HepG2 (cell line): ENCODE results near the gene CHKB. TPM values are rescaled to one million over a fixed set of nuclear protein-coding genes. Genes with fewer than 3 reads are reported as not detected.

ENCODE experiments used
- ARNTL ChIP-seq: sonication (generic); formaldehyde crosslinking; IDR thresholded peaks from 2 replicates; pipeline ENCODE4 v1.4.0; 2020; ENCODE audit warnings: mild to moderate bottlenecking, missing genetic modification reagents
- SMARCC2 ChIP-seq: fragments of 450-650 bp; IDR thresholded peaks from 2 replicates; pipeline ENCODE4 v1.6.1; 2017; ENCODE audit warnings: antibody characterized with exemption, mild to moderate bottlenecking
- ZBTB20 ChIP-seq: sonication (generic); formaldehyde crosslinking; IDR thresholded peaks from 2 replicates; pipeline ENCODE4 v1.8.1; 2023; ENCODE audit warnings: missing genetic modification reagents, low read depth, mild to moderate bottlenecking, borderline replicate concordance
- polyA plus RNA-seq, 8 experiments: library from polyadenylated mRNA; depleted of rRNA in 3 of 8; stranded (reverse) in 7 of 8; unstranded in 1 of 8; fragments of >200 nt; fragmentation: Illumina TruSeq in 4 of 8; extraction: Trizol in 4 of 8; gene quantifications; 2 replicates each; pipeline versions ENCODE4 v1.2.1 to v1.2.3, GENCODE V29; 2011 to 2016; ENCODE audit warnings: low read depth in 4 of 8, missing spikeins in 1 of 8, mixed read lengths in 1 of 8; ENCODE audit not compliant: insufficient read depth in 1 of 8
- total RNA-seq, 5 experiments: library from RNA; depleted of rRNA; stranded (reverse); fragments of >200 nt; fragmentation: Illumina TruSeq; extraction: Trizol; gene quantifications; 2 replicates each; pipeline ENCODE4 v1.2.3, GENCODE V29; 2016; ENCODE audit warnings: low read depth in 1 of 5
- TF ChIP-seq, protein P1 (sequence below): sonication (generic); formaldehyde crosslinking; IDR thresholded peaks from 2 replicates; pipeline ENCODE4 v1.4.0; 2020; ENCODE audit warnings: mild to moderate bottlenecking, missing genetic modification reagents, borderline replicate concordance
- TF ChIP-seq, protein P2 (sequence below): sonication (generic); formaldehyde crosslinking; IDR thresholded peaks from 2 replicates; pipeline ENCODE4 v1.5.0; 2020; ENCODE audit warnings: missing genetic modification reagents
- TF ChIP-seq, protein P3 (sequence below): sonication (generic); formaldehyde crosslinking; IDR thresholded peaks from 2 replicates; pipeline ENCODE4 v1.4.0; 2020; ENCODE audit warnings: missing genetic modification reagents, borderline replicate concordance
- TF ChIP-seq, protein P4 (sequence below): sonication (generic); formaldehyde crosslinking; IDR thresholded peaks from 2 replicates; pipeline ENCODE4 v1.9.0; 2022; ENCODE audit warnings: missing genetic modification reagents, mild to moderate bottlenecking, borderline replicate concordance
- TF ChIP-seq, protein P5 (sequence below): sonication (generic); formaldehyde crosslinking; conservative IDR thresholded peaks from 2 replicates; pipeline ENCODE4 v1.8.0; 2022; ENCODE audit warnings: low read depth, missing genetic modification reagents
- TF ChIP-seq, protein P6 (sequence below): sonication (generic); formaldehyde crosslinking; IDR thresholded peaks from 2 replicates; pipeline ENCODE4 v1.5.0; 2020; ENCODE audit warnings: missing genetic modification reagents

Gene CHKB
- total and polyA plus RNA-seq, 2 of the 13 experiments (the other 11 are each of a cell fraction or from before 2014, with no cell fraction given): 24.5 to 42.7 TPM

DNA sequence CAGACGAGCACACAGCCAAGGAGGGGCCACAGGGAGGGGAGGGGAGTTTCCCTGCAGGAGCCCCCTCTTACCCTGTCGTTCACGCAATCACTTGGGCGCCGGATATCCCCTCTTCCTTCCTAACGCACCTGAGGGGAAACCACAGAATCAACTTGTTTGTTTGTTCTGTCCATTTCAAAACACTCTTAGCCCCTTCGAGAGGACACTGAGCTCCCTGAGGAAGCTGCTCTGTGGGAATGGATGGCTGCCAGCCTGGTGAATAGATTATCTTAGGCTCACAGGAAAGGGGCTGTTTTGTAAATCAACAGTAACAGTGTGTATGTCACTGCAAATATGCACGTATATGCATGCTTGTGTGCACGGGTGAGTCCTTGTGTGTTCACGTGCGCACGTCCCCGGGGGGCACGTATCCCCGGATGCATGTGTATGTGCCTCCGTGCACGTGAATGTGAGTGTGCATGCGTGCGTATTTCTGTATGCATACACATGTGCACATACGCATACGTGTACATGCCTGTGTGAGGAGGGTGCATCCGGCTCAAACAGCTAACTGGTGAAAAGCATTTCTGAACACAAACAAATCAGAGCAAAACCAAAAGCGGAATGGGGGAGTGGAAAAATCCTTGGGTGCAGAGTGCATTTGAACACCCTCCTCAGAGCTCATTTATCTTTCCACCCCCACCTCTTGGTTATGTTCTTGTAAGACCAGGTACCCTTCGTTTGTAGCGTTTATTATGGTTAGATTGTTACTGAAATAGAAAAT is 38.1 kb upstream of the CHKB start (continued):
- TF ChIP-seq, protein P1, sequence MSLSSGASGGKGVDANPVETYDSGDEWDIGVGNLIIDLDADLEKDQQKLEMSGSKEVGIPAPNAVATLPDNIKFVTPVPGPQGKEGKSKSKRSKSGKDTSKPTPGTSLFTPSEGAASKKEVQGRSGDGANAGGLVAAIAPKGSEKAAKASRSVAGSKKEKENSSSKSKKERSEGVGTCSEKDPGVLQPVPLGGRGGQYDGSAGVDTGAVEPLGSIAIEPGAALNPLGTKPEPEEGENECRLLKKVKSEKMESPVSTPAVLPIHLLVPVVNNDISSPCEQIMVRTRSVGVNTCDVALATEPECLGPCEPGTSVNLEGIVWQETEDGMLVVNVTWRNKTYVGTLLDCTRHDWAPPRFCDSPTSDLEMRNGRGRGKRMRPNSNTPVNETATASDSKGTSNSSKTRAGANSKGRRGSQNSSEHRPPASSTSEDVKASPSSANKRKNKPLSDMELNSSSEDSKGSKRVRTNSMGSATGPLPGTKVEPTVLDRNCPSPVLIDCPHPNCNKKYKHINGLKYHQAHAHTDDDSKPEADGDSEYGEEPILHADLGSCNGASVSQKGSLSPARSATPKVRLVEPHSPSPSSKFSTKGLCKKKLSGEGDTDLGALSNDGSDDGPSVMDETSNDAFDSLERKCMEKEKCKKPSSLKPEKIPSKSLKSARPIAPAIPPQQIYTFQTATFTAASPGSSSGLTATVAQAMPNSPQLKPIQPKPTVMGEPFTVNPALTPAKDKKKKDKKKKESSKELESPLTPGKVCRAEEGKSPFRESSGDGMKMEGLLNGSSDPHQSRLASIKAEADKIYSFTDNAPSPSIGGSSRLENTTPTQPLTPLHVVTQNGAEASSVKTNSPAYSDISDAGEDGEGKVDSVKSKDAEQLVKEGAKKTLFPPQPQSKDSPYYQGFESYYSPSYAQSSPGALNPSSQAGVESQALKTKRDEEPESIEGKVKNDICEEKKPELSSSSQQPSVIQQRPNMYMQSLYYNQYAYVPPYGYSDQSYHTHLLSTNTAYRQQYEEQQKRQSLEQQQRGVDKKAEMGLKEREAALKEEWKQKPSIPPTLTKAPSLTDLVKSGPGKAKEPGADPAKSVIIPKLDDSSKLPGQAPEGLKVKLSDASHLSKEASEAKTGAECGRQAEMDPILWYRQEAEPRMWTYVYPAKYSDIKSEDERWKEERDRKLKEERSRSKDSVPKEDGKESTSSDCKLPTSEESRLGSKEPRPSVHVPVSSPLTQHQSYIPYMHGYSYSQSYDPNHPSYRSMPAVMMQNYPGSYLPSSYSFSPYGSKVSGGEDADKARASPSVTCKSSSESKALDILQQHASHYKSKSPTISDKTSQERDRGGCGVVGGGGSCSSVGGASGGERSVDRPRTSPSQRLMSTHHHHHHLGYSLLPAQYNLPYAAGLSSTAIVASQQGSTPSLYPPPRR (CRISPR knock-in tag): 0 out of 2 replicates have a peak, but pooled peaks have one; percentile 14
- TF ChIP-seq ZBTB20 (CRISPR knock-in tag) (no peak), SMARCC2 (no peak), ARNTL (CRISPR knock-in tag) (0 out of 2 replicates have a peak, but pooled peaks have one; percentile 36)
- TF ChIP-seq, protein P2, sequence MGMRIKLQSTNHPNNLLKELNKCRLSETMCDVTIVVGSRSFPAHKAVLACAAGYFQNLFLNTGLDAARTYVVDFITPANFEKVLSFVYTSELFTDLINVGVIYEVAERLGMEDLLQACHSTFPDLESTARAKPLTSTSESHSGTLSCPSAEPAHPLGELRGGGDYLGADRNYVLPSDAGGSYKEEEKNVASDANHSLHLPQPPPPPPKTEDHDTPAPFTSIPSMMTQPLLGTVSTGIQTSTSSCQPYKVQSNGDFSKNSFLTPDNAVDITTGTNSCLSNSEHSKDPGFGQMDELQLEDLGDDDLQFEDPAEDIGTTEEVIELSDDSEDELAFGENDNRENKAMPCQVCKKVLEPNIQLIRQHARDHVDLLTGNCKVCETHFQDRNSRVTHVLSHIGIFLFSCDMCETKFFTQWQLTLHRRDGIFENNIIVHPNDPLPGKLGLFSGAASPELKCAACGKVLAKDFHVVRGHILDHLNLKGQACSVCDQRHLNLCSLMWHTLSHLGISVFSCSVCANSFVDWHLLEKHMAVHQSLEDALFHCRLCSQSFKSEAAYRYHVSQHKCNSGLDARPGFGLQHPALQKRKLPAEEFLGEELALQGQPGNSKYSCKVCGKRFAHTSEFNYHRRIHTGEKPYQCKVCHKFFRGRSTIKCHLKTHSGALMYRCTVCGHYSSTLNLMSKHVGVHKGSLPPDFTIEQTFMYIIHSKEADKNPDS (CRISPR knock-in tag): peak; percentile 60; the same call in 1 of the 2 replicates
- TF ChIP-seq, protein P3, sequence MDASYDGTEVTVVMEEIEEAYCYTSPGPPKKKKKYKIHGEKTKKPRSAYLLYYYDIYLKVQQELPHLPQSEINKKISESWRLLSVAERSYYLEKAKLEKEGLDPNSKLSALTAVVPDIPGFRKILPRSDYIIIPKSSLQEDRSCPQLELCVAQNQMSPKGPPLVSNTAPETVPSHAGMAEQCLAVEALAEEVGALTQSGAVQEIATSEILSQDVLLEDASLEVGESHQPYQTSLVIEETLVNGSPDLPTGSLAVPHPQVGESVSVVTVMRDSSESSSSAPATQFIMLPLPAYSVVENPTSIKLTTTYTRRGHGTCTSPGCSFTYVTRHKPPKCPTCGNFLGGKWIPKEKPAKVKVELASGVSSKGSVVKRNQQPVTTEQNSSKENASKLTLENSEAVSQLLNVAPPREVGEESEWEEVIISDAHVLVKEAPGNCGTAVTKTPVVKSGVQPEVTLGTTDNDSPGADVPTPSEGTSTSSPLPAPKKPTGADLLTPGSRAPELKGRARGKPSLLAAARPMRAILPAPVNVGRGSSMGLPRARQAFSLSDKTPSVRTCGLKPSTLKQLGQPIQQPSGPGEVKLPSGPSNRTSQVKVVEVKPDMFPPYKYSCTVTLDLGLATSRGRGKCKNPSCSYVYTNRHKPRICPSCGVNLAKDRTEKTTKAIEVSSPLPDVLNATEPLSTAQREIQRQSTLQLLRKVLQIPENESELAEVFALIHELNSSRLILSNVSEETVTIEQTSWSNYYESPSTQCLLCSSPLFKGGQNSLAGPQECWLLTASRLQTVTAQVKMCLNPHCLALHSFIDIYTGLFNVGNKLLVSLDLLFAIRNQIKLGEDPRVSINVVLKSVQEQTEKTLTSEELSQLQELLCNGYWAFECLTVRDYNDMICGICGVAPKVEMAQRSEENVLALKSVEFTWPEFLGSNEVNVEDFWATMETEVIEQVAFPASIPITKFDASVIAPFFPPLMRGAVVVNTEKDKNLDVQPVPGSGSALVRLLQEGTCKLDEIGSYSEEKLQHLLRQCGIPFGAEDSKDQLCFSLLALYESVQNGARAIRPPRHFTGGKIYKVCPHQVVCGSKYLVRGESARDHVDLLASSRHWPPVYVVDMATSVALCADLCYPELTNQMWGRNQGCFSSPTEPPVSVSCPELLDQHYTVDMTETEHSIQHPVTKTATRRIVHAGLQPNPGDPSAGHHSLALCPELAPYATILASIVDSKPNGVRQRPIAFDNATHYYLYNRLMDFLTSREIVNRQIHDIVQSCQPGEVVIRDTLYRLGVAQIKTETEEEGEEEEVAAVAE (CRISPR knock-in tag): 0 out of 2 replicates have a peak, but pooled peaks have one; percentile 14
- TF ChIP-seq, protein P4, sequence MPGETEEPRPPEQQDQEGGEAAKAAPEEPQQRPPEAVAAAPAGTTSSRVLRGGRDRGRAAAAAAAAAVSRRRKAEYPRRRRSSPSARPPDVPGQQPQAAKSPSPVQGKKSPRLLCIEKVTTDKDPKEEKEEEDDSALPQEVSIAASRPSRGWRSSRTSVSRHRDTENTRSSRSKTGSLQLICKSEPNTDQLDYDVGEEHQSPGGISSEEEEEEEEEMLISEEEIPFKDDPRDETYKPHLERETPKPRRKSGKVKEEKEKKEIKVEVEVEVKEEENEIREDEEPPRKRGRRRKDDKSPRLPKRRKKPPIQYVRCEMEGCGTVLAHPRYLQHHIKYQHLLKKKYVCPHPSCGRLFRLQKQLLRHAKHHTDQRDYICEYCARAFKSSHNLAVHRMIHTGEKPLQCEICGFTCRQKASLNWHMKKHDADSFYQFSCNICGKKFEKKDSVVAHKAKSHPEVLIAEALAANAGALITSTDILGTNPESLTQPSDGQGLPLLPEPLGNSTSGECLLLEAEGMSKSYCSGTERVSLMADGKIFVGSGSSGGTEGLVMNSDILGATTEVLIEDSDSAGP (CRISPR knock-in tag): no peak
- TF ChIP-seq, protein P5, sequence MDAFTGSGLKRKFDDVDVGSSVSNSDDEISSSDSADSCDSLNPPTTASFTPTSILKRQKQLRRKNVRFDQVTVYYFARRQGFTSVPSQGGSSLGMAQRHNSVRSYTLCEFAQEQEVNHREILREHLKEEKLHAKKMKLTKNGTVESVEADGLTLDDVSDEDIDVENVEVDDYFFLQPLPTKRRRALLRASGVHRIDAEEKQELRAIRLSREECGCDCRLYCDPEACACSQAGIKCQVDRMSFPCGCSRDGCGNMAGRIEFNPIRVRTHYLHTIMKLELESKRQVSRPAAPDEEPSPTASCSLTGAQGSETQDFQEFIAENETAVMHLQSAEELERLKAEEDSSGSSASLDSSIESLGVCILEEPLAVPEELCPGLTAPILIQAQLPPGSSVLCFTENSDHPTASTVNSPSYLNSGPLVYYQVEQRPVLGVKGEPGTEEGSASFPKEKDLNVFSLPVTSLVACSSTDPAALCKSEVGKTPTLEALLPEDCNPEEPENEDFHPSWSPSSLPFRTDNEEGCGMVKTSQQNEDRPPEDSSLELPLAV (CRISPR knock-in tag): no peak
- TF ChIP-seq, protein P6, sequence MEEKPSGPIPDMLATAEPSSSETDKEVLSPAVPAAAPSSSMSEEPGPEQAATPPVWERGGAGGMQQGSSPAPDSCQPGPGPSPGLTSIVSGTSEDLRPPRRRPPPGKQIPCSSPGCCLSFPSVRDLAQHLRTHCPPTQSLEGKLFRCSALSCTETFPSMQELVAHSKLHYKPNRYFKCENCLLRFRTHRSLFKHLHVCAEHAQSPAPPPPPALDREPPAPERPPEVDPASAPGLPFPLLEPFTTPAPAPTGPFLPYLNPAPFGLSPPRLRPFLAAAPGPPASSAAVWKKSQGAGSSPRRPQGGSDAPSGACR (CRISPR knock-in tag): peak; percentile 75; the same call in 1 of the 2 replicates
